ENCODE measurements around the gene CSTPP1.

- TF ChIP-seq CTCF (IDR thresholded peaks at IDR 0.05; ENCODE audit: insufficient read depth, low read length, poor library complexity, severe bottlenecking) = no peak
- TF ChIP-seq EZH2phosphoT487 (conservative IDR thresholded peaks at IDR 0.05; ENCODE audit: low read length) = no peak
These were observed 211.7 kb downstream of the CSTPP1 start for GRCh38 chr11:47148270-47148669.
